GM23338 (cell line): ENCODE results near the gene DCTN5. TPM values are rescaled to one million over a fixed set of nuclear protein-coding genes. Genes with fewer than 3 reads are reported as not detected.

Experiments used
- ATAC-seq: fragments of 200-7000 bp; cut with Tn5 transposase; 3 replicates; pipeline ENCODE4 v1.9.1; 2020
- DNase-seq: peaks from one replicate; pipeline ENCODE4 v3.0.0-alpha.2; 2015; ENCODE audit warnings: low spot score
- H2AFZ ChIP-seq: fragments of 200-600 bp; sonication (generic); 2 replicates; pipeline ENCODE4 v1.8.0; 2016; ENCODE audit warnings: antibody characterized with exemption, mild to moderate bottlenecking, moderate library complexity
- H3F3A ChIP-seq: fragments of 200-600 bp; sonication (generic); replicated peaks from 2 replicates; pipeline ENCODE4 v1.8.0; 2017; ENCODE audit warnings: antibody characterized with exemption, mixed run types, low read depth
- H3K27ac ChIP-seq: fragments of 200-600 bp; sonication (generic); 2 replicates; pipeline ENCODE4 v1.6.1; 2016; ENCODE audit warnings: low read depth
- H3K27me3 ChIP-seq: fragments of 200-600 bp; sonication (generic); 2 replicates; pipeline ENCODE4 v1.8.0; 2016; ENCODE audit warnings: mild to moderate bottlenecking, mixed run types, moderate library complexity; ENCODE audit not compliant: insufficient read depth
- H3K36me3 ChIP-seq: fragments of 200-600 bp; sonication (generic); 2 replicates; pipeline ENCODE4 v1.8.0; 2016; ENCODE audit warnings: mild to moderate bottlenecking; ENCODE audit not compliant: insufficient read depth
- H3K4me1 ChIP-seq: fragments of 200-600 bp; sonication (generic); 2 replicates; pipeline ENCODE4 v1.8.0; 2016; ENCODE audit warnings: mild to moderate bottlenecking, moderate library complexity; ENCODE audit not compliant: insufficient read depth
- H3K4me2 ChIP-seq: fragments of 200-600 bp; sonication (generic); 2 replicates; pipeline ENCODE4 v1.7.1; 2017; ENCODE audit warnings: mixed run types
- H3K4me3 ChIP-seq: fragments of 200-600 bp; sonication (generic); 2 replicates; pipeline ENCODE4 v1.6.1; 2016; ENCODE audit warnings: mixed run types
- H3K79me2 ChIP-seq: fragments of 200-600 bp; sonication (generic); replicated peaks from 2 replicates; pipeline ENCODE4 v1.8.0; 2017; ENCODE audit warnings: mild to moderate bottlenecking; ENCODE audit not compliant: insufficient read depth
- H3K9me2 ChIP-seq: fragments of 200-600 bp; sonication (generic); 2 replicates; pipeline ENCODE4 v1.8.0; 2017; ENCODE audit not compliant: insufficient read depth
- H4K20me1 ChIP-seq: fragments of 200-600 bp; sonication (generic); replicated peaks from 2 replicates; pipeline ENCODE4 v1.8.0; 2017; ENCODE audit warnings: mild to moderate bottlenecking; ENCODE audit not compliant: insufficient read depth
- H3K27ac Mint-ChIP-seq: 2 replicates; pipeline ENCODE4 v1.8.0; 2020; ENCODE audit warnings: inconsistent platforms, mild to moderate bottlenecking, moderate library complexity, mixed read lengths
- H3K27me3 Mint-ChIP-seq: 3 replicates; pipeline ENCODE4 v1.8.0; 2022; ENCODE audit warnings: low read depth, mild to moderate bottlenecking, moderate library complexity, mixed read lengths, inconsistent platforms; ENCODE audit not compliant: insufficient read depth, poor library complexity
- H3K36me3 Mint-ChIP-seq: 3 replicates; pipeline ENCODE4 v1.8.0; 2021; ENCODE audit warnings: low read depth, mild to moderate bottlenecking, inconsistent platforms, moderate library complexity, mixed read lengths
- H3K4me1 Mint-ChIP-seq: 3 replicates; pipeline ENCODE4 v1.8.0; 2020; ENCODE audit warnings: mild to moderate bottlenecking, inconsistent platforms, mixed read lengths
- H3K4me3 Mint-ChIP-seq: 3 replicates; pipeline ENCODE4 v1.8.0; 2021; ENCODE audit warnings: moderate library complexity, mild to moderate bottlenecking, inconsistent platforms, mixed read lengths
- H3K9me3 Mint-ChIP-seq: 3 replicates; pipeline ENCODE4 v1.8.0; 2020; ENCODE audit warnings: moderate library complexity, mild to moderate bottlenecking, inconsistent platforms, mixed read lengths
- CREB1 ChIP-seq: fragments of 250-450 bp; sonication (Bioruptor Pico); IDR thresholded peaks from 2 replicates; pipeline ENCODE4 v1.5.0; 2020; ENCODE audit warnings: low read depth, mild to moderate bottlenecking, moderate library complexity
- EZH2 ChIP-seq: fragments of 200-600 bp; sonication (generic); IDR thresholded peaks from one replicate; pipeline ENCODE4 v1.8.0; 2017; ENCODE audit warnings: antibody characterized with exemption, mild to moderate bottlenecking, low read depth; ENCODE audit not compliant: unreplicated experiment
- EZH2phosphoT487 ChIP-seq: fragments of 200-600 bp; sonication (generic); IDR thresholded peaks from one replicate; pipeline ENCODE4 v1.8.1; 2018; ENCODE audit warnings: antibody characterized with exemption; ENCODE audit not compliant: unreplicated experiment
- JUNB ChIP-seq: IDR thresholded peaks from one replicate; pipeline ENCODE4 v1.6.1; 2016; ENCODE audit warnings: antibody characterized with exemption; ENCODE audit not compliant: unreplicated experiment
- NANOG ChIP-seq: IDR thresholded peaks from 2 replicates; pipeline ENCODE4 v1.6.1; 2016; ENCODE audit warnings: antibody characterized with exemption, borderline replicate concordance
- POLR2AphosphoS5 ChIP-seq: IDR thresholded peaks from 2 replicates; pipeline ENCODE4 v1.6.1; 2016; ENCODE audit warnings: antibody characterized with exemption, low read depth
- STAT1 ChIP-seq: IDR thresholded peaks from one replicate; pipeline ENCODE4 v1.6.1; 2016; ENCODE audit warnings: antibody characterized with exemption; ENCODE audit not compliant: unreplicated experiment
- ZNF114 ChIP-seq: fragments of 250-450 bp; sonication (Bioruptor Pico); IDR thresholded peaks from 2 replicates; pipeline ENCODE4 v1.5.0; 2020; ENCODE audit warnings: mild to moderate bottlenecking, moderate library complexity
- ZNF331 ChIP-seq: fragments of 250-450 bp; sonication (Bioruptor Pico); IDR thresholded peaks from 2 replicates; pipeline ENCODE4 v1.5.0; 2020; ENCODE audit warnings: low read depth, mild to moderate bottlenecking, moderate library complexity
- ZNF462 ChIP-seq: fragments of 250-450 bp; sonication (Bioruptor Pico); IDR thresholded peaks from 2 replicates; pipeline ENCODE4 v1.5.0; 2020; ENCODE audit warnings: mild to moderate bottlenecking, moderate library complexity
- polyA plus RNA-seq: library from polyadenylated mRNA; unstranded; fragments of >200 nt; fragmentation: Nextera tagmentation; extraction: Ambion mirVana; gene quantifications from 2 replicates; pipeline ENCODE4 v1.2.1, GENCODE V29; 2016
- total RNA-seq: library from RNA; depleted of rRNA; stranded (reverse); fragments of >200 nt; shearing (Covaris generic); gene quantifications from 2 replicates; pipeline ENCODE4 v1.2.3, GENCODE V29; 2014
- TF ChIP-seq, protein P1 (sequence below): IDR thresholded peaks from one replicate; pipeline ENCODE4 v1.6.1; 2018; ENCODE audit warnings: antibody characterized with exemption; ENCODE audit not compliant: unreplicated experiment
- TF ChIP-seq, protein P2 (sequence below), 2 experiments: fragments of 200-600 bp in 1 of 2; sonication (generic) in 1 of 2; conservative IDR thresholded peaks; 2 replicates each; pipeline versions ENCODE4 v1.5.1 to v1.6.1; 2016 to 2017; ENCODE audit warnings: antibody characterized with exemption in 2 of 2, low read depth in 2 of 2, mild to moderate bottlenecking in 2 of 2, moderate library complexity in 1 of 2
- TF ChIP-seq, protein P3 (sequence below): IDR thresholded peaks from 2 replicates; pipeline ENCODE4 v1.6.1; 2016; ENCODE audit warnings: antibody characterized with exemption

Gene DCTN5
- total and polyA plus RNA-seq, 2 experiments from 2014 or later, result 11.5 to 69.6 TPM

DNA sequence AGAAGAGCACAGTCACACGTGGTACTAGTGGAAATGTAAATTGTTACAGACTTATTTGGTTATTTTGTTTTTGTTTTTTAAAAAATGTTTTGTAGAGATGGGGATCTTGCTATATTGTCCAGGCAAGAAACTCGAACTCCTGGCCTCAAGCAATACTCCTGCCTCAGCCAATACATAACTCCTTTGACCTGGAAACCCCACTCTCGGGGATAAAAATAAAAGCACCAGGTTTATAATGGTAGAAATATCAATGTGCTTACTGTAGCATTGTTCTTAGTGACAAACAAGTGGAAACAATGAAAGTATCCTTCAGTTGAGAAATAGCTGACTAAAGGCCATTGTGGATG, 83.5 kb downstream of the DCTN5 start:
- Histone ChIP-seq H4K20me1 (no peaks in the 10 kb centered on the region), H3K27ac (no peak overlapping the region), H3K9me2 (no peaks in the 10 kb centered on the region), H3K36me3 (no peaks in the 10 kb centered on the region), H3K4me1 (peaks cover 2% of the 10 kb centered on the region; the same call in 1 of the 2 replicates), H3K4me2 (no peak overlapping the region), H3K79me2 (no peaks in the 10 kb centered on the region), H3F3A (no peaks in the 10 kb centered on the region), H3K4me3 (no peak overlapping the region), H2AFZ (no peak overlapping the region), H3K27me3 (no peaks in the 10 kb centered on the region)
- H3K4me3 Mint-ChIP-seq, result no peak overlapping the region
- peaks cover 7% of the 10 kb centered on the region for H3K9me3 Mint-ChIP-seq
- TF ChIP-seq NANOG (no peak), JUNB (no peak), EZH2phosphoT487 (no peak), ZNF462 (CRISPR knock-in tag) (no peak), ZNF114 (CRISPR knock-in tag) (no peak), STAT1 (no peak), ZNF331 (CRISPR knock-in tag) (no peak), EZH2 (no peak), POLR2AphosphoS5 (no peak), CREB1 (CRISPR knock-in tag) (no peak)
- TF ChIP-seq, protein P1, sequence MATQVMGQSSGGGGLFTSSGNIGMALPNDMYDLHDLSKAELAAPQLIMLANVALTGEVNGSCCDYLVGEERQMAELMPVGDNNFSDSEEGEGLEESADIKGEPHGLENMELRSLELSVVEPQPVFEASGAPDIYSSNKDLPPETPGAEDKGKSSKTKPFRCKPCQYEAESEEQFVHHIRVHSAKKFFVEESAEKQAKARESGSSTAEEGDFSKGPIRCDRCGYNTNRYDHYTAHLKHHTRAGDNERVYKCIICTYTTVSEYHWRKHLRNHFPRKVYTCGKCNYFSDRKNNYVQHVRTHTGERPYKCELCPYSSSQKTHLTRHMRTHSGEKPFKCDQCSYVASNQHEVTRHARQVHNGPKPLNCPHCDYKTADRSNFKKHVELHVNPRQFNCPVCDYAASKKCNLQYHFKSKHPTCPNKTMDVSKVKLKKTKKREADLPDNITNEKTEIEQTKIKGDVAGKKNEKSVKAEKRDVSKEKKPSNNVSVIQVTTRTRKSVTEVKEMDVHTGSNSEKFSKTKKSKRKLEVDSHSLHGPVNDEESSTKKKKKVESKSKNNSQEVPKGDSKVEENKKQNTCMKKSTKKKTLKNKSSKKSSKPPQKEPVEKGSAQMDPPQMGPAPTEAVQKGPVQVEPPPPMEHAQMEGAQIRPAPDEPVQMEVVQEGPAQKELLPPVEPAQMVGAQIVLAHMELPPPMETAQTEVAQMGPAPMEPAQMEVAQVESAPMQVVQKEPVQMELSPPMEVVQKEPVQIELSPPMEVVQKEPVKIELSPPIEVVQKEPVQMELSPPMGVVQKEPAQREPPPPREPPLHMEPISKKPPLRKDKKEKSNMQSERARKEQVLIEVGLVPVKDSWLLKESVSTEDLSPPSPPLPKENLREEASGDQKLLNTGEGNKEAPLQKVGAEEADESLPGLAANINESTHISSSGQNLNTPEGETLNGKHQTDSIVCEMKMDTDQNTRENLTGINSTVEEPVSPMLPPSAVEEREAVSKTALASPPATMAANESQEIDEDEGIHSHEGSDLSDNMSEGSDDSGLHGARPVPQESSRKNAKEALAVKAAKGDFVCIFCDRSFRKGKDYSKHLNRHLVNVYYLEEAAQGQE, result no peak
- TF ChIP-seq, protein P2, sequence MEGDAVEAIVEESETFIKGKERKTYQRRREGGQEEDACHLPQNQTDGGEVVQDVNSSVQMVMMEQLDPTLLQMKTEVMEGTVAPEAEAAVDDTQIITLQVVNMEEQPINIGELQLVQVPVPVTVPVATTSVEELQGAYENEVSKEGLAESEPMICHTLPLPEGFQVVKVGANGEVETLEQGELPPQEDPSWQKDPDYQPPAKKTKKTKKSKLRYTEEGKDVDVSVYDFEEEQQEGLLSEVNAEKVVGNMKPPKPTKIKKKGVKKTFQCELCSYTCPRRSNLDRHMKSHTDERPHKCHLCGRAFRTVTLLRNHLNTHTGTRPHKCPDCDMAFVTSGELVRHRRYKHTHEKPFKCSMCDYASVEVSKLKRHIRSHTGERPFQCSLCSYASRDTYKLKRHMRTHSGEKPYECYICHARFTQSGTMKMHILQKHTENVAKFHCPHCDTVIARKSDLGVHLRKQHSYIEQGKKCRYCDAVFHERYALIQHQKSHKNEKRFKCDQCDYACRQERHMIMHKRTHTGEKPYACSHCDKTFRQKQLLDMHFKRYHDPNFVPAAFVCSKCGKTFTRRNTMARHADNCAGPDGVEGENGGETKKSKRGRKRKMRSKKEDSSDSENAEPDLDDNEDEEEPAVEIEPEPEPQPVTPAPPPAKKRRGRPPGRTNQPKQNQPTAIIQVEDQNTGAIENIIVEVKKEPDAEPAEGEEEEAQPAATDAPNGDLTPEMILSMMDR (conservative IDR thresholded peaks at IDR 0.05; ENCODE audit: low read depth in 2 of 2), result no peak
- TF ChIP-seq, protein P3, sequence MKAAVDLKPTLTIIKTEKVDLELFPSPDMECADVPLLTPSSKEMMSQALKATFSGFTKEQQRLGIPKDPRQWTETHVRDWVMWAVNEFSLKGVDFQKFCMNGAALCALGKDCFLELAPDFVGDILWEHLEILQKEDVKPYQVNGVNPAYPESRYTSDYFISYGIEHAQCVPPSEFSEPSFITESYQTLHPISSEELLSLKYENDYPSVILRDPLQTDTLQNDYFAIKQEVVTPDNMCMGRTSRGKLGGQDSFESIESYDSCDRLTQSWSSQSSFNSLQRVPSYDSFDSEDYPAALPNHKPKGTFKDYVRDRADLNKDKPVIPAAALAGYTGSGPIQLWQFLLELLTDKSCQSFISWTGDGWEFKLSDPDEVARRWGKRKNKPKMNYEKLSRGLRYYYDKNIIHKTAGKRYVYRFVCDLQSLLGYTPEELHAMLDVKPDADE, result no peak
- H3K27me3 Mint-ChIP-seq, result peaks cover 4% of the 10 kb centered on the region
- DNase-seq (no peak), ATAC-seq (no peak)
- peaks cover 6% of the 10 kb centered on the region; the same call in 1 of the 3 replicates for H3K36me3 Mint-ChIP-seq
- no peak overlapping the region for H3K27ac Mint-ChIP-seq
- peaks cover 8% of the 10 kb centered on the region for H3K4me1 Mint-ChIP-seq
